ACC112 (cell line): ENCODE results near the gene SEMA4F.

Source experiments
- H2AFZ ChIP-seq: fragments of 200-600 bp; sonication (generic); one replicate; pipeline ENCODE4 v1.6.0; 2017; ENCODE audit warnings: antibody characterized with exemption, low read length; ENCODE audit not compliant: unreplicated experiment
- H3K27ac ChIP-seq: fragments of 200-600 bp; sonication (generic); 2 replicates; pipeline ENCODE4 v1.5.1; 2014; ENCODE audit warnings: low read depth, mild to moderate bottlenecking, antibody characterized with exemption, low read length, moderate library complexity
- H3K27me3 ChIP-seq: fragments of 200-600 bp; sonication (generic); 2 replicates; pipeline ENCODE4 v1.6.1; 2014; ENCODE audit warnings: mild to moderate bottlenecking, antibody characterized with exemption, low read length, moderate library complexity, mixed read lengths; ENCODE audit not compliant: insufficient read depth
- H3K36me3 ChIP-seq: fragments of 200-600 bp; sonication (generic); 2 replicates; pipeline ENCODE4 v1.6.1; 2016; ENCODE audit warnings: mild to moderate bottlenecking, antibody characterized with exemption, low read length, moderate library complexity, mixed read lengths; ENCODE audit not compliant: insufficient read depth
- H3K4me1 ChIP-seq: fragments of 200-600 bp; sonication (generic); one replicate; pipeline ENCODE4 v1.6.1; 2016; ENCODE audit warnings: low read length, mixed read lengths; ENCODE audit not compliant: insufficient read depth, unreplicated experiment, control insufficient read depth
- H3K4me3 ChIP-seq: fragments of 200-600 bp; sonication (generic); 2 replicates; pipeline ENCODE4 v1.5.1; 2014; ENCODE audit warnings: mild to moderate bottlenecking, low read depth, low read length
- H3K79me2 ChIP-seq: fragments of 200-600 bp; sonication (generic); one replicate; pipeline ENCODE4 v1.6.0; 2016; ENCODE audit warnings: low read length; ENCODE audit not compliant: control insufficient read depth, unreplicated experiment, insufficient read depth

SEMA4F gene

DNA sequence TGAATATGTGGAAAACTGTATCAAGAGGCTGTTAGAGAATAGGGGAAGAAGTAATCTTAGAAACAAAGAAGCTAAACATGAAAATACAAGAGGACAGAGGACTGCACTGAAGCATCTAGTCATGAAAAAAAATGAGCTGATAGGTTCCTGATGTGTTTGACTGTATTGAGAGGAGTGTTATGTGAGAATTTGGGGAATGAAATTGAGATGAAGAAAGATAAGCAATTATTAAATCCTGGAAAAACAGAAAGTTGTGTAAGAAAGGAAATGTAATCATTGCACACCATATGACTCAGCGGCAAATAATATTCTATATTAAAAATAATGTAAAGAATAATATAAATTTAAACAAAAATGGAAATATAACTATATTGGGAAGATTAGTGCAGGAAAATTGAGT, 71.2 kb downstream of the SEMA4F start:
- no peak overlapping the region for H3K27ac ChIP-seq
- no peaks in the 10 kb centered on the region for H3K27me3 ChIP-seq
- H3K4me3 ChIP-seq: no peak overlapping the region

DNA sequence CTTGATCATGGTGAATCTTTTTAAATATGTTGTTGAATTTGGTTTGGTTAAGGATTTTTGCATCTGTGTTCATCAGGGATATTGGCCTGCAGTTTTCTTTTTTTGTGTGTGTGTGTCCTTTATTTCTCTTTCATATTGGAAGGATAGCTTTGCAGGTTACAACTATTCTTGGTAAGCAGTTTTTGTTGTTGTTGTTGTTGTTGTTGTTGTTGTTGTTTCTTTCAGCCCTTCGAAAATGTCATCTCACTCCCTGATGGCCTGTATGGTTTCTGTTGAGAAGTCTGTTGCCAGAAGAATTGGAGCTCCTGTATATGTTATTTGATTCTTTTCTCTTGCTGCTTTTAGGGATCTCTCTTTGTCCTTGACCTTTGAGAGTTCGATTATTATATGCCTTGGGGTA, 74.8 kb downstream of the SEMA4F start:
- H3K4me1 ChIP-seq: peaks cover 5% of the 10 kb centered on the region
- no peaks in the 10 kb centered on the region for H3K79me2 ChIP-seq
- H3K36me3 ChIP-seq: peaks cover 4% of the 10 kb centered on the region; the same call in 1 of the 2 replicates
- H2AFZ ChIP-seq: no peak overlapping the region
- no peaks in the 10 kb centered on the region for H3K27me3 ChIP-seq
- no peak overlapping the region for H3K27ac ChIP-seq
- H3K4me3 ChIP-seq: no peak overlapping the region

More for the DNA sequence above, 71.2 kb downstream of the SEMA4F start:
- Histone ChIP-seq H3K36me3 (peaks cover 4% of the 10 kb centered on the region; the same call in 1 of the 2 replicates), H3K79me2 (no peaks in the 10 kb centered on the region), H3K4me1 (peaks cover 5% of the 10 kb centered on the region), H2AFZ (peak overlapping the region; percentile 25)

GRCh38 chr2:74730530-74730929, 76.5 kb downstream of the SEMA4F start:
- Histone ChIP-seq H3K36me3 (no peaks in the 10 kb centered on the region), H3K79me2 (no peaks in the 10 kb centered on the region), H3K27me3 (no peaks in the 10 kb centered on the region), H3K4me1 (peaks cover 8% of the 10 kb centered on the region), H3K27ac (no peak overlapping the region), H3K4me3 (no peak overlapping the region), H2AFZ (no peak overlapping the region)
